Activated naive CD4-positive, alpha-beta T cell treated with anti-CD3 and anti-CD28 coated beads, Interleukin-2, amount 10 ng/mL, durations not matched to agents 5 hours and 36 hours (primary cell): Measurements from ENCODE around the gene RORB. TPM values are rescaled to one million over a fixed set of nuclear protein-coding genes. Genes with fewer than 3 reads are reported as not detected.

ENCODE experiments used
- total RNA-seq, 2 experiments: library from RNA; stranded (reverse); gene quantifications; one replicate each; pipeline ENCODE4 v1.2.3, GENCODE V29; 2021

RORB gene
- total RNA-seq, result under 1 TPM in 1 of 2 experiments, not detected in 1; 0.05 TPM

DNA sequence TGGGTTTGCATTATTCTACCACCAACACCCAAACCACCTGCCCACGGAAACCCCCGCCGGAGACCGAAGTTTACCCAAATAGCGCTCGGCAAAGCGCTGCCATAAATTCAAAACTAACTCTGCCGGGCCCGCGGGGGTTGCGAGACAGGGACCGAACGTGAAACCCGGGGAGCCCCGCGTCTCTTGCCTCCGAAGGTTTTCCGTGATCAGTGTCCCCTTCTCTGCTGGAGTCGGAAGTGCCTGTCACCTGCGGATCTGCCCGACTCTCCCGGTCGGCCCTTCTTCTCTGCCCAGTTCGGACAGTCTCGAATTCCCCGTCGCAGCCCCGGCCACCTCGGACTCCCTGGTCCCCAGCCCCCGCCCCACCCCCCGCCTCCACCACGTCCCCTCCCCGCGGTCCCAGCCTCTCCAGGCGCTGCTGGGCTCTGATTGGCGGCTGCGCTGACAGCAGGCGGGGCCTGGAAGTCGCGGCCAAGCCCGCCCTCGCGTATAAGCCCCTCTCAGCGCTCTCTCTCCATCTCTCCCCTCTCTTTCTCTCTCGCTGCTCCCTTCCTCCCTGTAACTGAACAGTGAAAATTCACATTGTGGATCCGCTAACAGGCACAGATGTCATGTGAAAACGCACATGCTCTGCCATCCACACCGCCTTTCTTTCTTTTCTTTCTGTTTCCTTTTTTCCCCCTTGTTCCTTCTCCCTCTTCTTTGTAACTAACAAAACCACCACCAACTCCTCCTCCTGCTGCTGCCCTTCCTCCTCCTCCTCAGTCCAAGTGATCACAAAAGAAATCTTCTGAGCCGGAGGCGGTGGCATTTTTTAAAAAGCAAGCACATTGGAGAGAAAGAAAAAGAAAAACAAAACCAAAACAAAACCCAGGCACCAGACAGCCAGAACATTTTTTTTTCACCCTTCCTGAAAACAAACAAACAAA is at the start of gene RORB:
TSS of gene RORB (plus strand) at position 517 of the 929 bp plus-strand sequence. CDS start 642 bp downstream, outside the sequence.

